Panc1 (cell line): ENCODE measurements around the gene PTK7. TPM values are rescaled to one million over a fixed set of nuclear protein-coding genes. Genes with fewer than 3 reads are reported as not detected.
"Not testable (repeated sequence)": the region's sequence is repeated elsewhere in the genome, so short reads cannot be mapped to it uniquely, and the experiment has no call there.

Experiments
- ATAC-seq: fragments of 200-7000 bp; cut with Tn5 transposase; 2 replicates; pipeline ENCODE4 v1.9.1; 2020; ENCODE audit warnings: mild to moderate bottlenecking, moderate library complexity
- BruUV-seq: library from RNA; stranded (reverse); fragments of 400-500 nt; replicated peaks from 2 replicates; lab custom pipeline; 2021; lab: Mats Ljungman, UMichigan
- CTCF ChIA-PET: fragments of 300-600 bp; sonication (Branson Sonifier 250); formaldehyde crosslinking; loops from one replicate; lab custom pipeline; 2022; ENCODE audit warnings: antibody characterized with exemption; lab: Charles Lee
- POLR2A ChIA-PET: fragments of 300-600 bp; sonication (Branson Sonifier 250); formaldehyde crosslinking; loops from one replicate; lab custom pipeline; 2022; ENCODE audit warnings: antibody characterized with exemption; lab: Charles Lee
- DNase-seq: peaks from one replicate; pipeline ENCODE4 v3.0.0-alpha.2; 2010; ENCODE audit warnings: low read depth, low spot score
- H3K27ac ChIP-seq: 2 replicates; pipeline ENCODE4 v1.5.1; 2011; ENCODE audit warnings: mild to moderate bottlenecking, low read length, inconsistent platforms
- H3K27me3 ChIP-seq: fragments of 200-500 bp; sonication (Bioruptor generic); 2 replicates; pipeline ENCODE4 v1.6.0; 2014; ENCODE audit warnings: low read length, inconsistent platforms; ENCODE audit not compliant: control insufficient read depth, insufficient read depth
- H3K36me3 ChIP-seq: fragments of 200-500 bp; sonication (Bioruptor generic); 2 replicates; pipeline ENCODE4 v1.5.1; 2014; ENCODE audit warnings: inconsistent platforms, mild to moderate bottlenecking, low read length, moderate library complexity; ENCODE audit not compliant: control insufficient read depth, insufficient read depth
- H3K4me1 ChIP-seq: 2 replicates; pipeline ENCODE4 v1.5.1; 2011; ENCODE audit warnings: inconsistent platforms, mild to moderate bottlenecking, low read length, moderate library complexity; ENCODE audit not compliant: control insufficient read depth, insufficient read depth
- H3K4me3 ChIP-seq, 2 experiments: 2 replicates each; pipeline ENCODE4 v1.5.1; 2011 to 2012; ENCODE audit warnings: low read depth in 2 of 2, low read length in 2 of 2, mild to moderate bottlenecking in 2 of 2, inconsistent platforms in 1 of 2, moderate library complexity in 1 of 2
- H3K9me3 ChIP-seq: fragments of 200-500 bp; sonication (Bioruptor generic); 2 replicates; pipeline ENCODE4 v1.5.1; 2014; ENCODE audit warnings: low read depth, mild to moderate bottlenecking, inconsistent platforms, low read length, moderate library complexity; ENCODE audit not compliant: control insufficient read depth, insufficient read depth
- POLR2AphosphoS5 ChIP-seq: IDR thresholded peaks from 2 replicates; pipeline ENCODE4 v1.6.1; 2012; ENCODE audit warnings: mild to moderate bottlenecking, low read depth, low read length, moderate library complexity
- REST ChIP-seq, 2 experiments: IDR thresholded peaks; 2 replicates each; pipeline ENCODE4 v1.6.1; 2011 to 2012; ENCODE audit warnings: low read depth in 2 of 2, control low read depth in 1 of 2, low read length in 1 of 2, mild to moderate bottlenecking in 1 of 2, moderate library complexity in 1 of 2; ENCODE audit not compliant: insufficient read depth in 1 of 2
- SIN3A ChIP-seq: IDR thresholded peaks from 2 replicates; pipeline ENCODE4 v1.6.1; 2012; ENCODE audit warnings: low read depth, mild to moderate bottlenecking, low read length, moderate library complexity, borderline replicate concordance; ENCODE audit not compliant: insufficient read depth
- TCF7L2 ChIP-seq: IDR thresholded peaks from 2 replicates; pipeline ENCODE4 v1.6.1; 2011; ENCODE audit warnings: mild to moderate bottlenecking, low read depth, low read length, inconsistent platforms
- in situ Hi-C: cut with HindIII; loops from 2 replicates; pipeline ENCODE4 v1.10.0; 2016; ENCODE audit warnings: low sequenced_read_pairs, low pct_unique_long_range_greater_than_20kb
- intact Hi-C: fragments of 100-400 bp; cut with micrococcal nuclease; formaldehyde crosslinking; loops from one replicate; pipeline ENCODE4 v1.10.0; 2022; ENCODE audit not compliant: unreplicated experiment
- total RNA-seq: library from RNA; stranded (reverse); gene quantifications from one replicate; pipeline ENCODE4 v1.2.1, GENCODE V29; 2021; ENCODE audit not compliant: unreplicated experiment
- TF ChIP-seq, protein P1 (sequence below): fragments of 450-650 bp; IDR thresholded peaks from 2 replicates; pipeline ENCODE4 v1.5.1; 2017; ENCODE audit warnings: mild to moderate bottlenecking

Gene PTK7
- total RNA-seq, 1 experiment from 2014 or later, result 240 TPM

GRCh38 chr6:43113431-43114260 lies 37.5 kb downstream of the PTK7 start:
- Histone ChIP-seq H3K4me1 (peaks cover 44% of the 10 kb centered on the region), H3K4me3 (no peak overlapping the region), H3K27me3 (no peaks in the 10 kb centered on the region), H3K9me3 (no peaks in the 10 kb centered on the region), H3K27ac (peak overlapping the region; percentile 83; the same call in 1 of the 2 replicates), H3K36me3 (no peaks in the 10 kb centered on the region)
- TF ChIP-seq SIN3A (no peak), POLR2AphosphoS5 (no peak), REST (IDR thresholded peaks at IDR 0.05; ENCODE audit: insufficient read depth in 1 of 2, low read depth in 2 of 2, low read length in 1 of 2) (no peak), TCF7L2 (no peak)
- TF ChIP-seq, protein P1, sequence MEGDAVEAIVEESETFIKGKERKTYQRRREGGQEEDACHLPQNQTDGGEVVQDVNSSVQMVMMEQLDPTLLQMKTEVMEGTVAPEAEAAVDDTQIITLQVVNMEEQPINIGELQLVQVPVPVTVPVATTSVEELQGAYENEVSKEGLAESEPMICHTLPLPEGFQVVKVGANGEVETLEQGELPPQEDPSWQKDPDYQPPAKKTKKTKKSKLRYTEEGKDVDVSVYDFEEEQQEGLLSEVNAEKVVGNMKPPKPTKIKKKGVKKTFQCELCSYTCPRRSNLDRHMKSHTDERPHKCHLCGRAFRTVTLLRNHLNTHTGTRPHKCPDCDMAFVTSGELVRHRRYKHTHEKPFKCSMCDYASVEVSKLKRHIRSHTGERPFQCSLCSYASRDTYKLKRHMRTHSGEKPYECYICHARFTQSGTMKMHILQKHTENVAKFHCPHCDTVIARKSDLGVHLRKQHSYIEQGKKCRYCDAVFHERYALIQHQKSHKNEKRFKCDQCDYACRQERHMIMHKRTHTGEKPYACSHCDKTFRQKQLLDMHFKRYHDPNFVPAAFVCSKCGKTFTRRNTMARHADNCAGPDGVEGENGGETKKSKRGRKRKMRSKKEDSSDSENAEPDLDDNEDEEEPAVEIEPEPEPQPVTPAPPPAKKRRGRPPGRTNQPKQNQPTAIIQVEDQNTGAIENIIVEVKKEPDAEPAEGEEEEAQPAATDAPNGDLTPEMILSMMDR, result no peak
- ATAC-seq (peak; percentile 54; the same call in 1 of the 2 replicates), DNase-seq (no peak)
- intact Hi-C loops, result no loop called here
- POLR2A ChIA-PET, result interaction anchor here (0.6 kb wide), 1 partner anchor 600 kb away, joined by 3 read pairs; no protein-coding TSS in a partner anchor
- in situ Hi-C loops, result no loop called here
- CTCF ChIA-PET, result no interaction called here
- no TSS peak for BruUV-seq

DNA sequence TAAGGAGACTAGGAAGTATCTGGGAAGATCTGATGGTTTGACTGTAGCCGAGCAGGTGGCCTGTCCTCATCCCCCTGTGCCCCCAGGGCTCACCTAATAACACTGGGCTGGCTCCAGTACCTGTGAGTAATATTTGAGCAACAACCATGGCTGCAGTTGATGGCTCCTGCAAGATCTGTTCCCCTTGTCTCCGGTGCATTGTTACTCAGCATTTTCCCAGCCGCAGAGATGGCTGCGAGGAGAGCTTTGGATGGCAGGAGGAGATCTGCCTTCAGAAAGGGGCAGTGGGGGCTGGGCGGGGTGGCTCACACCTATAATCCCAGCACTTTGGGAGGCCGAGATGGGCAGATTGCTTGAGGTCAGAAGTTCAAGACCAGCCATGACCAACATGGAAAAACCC lies 39.3 kb downstream of the PTK7 start:
- POLR2A ChIA-PET, result no interaction called here
- Histone ChIP-seq H3K9me3 (no peaks in the 10 kb centered on the region), H3K36me3 (no peaks in the 10 kb centered on the region), H3K4me3 (no peak overlapping the region), H3K4me1 (peaks cover 55% of the 10 kb centered on the region), H3K27ac (peak overlapping the region; percentile 49), H3K27me3 (no peaks in the 10 kb centered on the region)
- CTCF ChIA-PET, result no interaction called here
- ATAC-seq (no peak), DNase-seq (no peak)
- TF ChIP-seq, protein P1, result no peak
- TF ChIP-seq SIN3A (no peak), REST (IDR thresholded peaks at IDR 0.05; ENCODE audit: insufficient read depth in 1 of 2, low read depth in 2 of 2, low read length in 1 of 2) (no peak), POLR2AphosphoS5 (no peak), TCF7L2 (no peak)
- in situ Hi-C loops, result no loop called here
- intact Hi-C loops, result no loop called here
- BruUV-seq, result no TSS peak

- H3K9me3 ChIP-seq, ATAC-seq, BruUV-seq, H3K27me3 ChIP-seq, DNase-seq, in situ Hi-C loops, CTCF ChIA-PET, POLR2A ChIA-PET, H3K27ac ChIP-seq, H3K36me3 ChIP-seq, H3K4me3 ChIP-seq, intact Hi-C loops: not testable (repeated sequence)
- H3K4me1 ChIP-seq, result peaks cover 59% of the 10 kb centered on the region
Measured at GRCh38 chr6:43117466-43117865, 41.4 kb downstream of the PTK7 start.
